Natural killer cell treated with Interleukin-12 subunit alpha and Interleukin-12 subunit beta and Interleukin-15 and Interleukin-18, amount 100 ng/mL, for 72 hours (primary cell): ENCODE measurements around the gene PPBP. TPM values are rescaled to one million over a fixed set of nuclear protein-coding genes. Genes with fewer than 3 reads are reported as not detected.
"Not testable (repeated sequence)": the region's sequence is repeated elsewhere in the genome, so short reads cannot be mapped to it uniquely, and the experiment has no call there.

ENCODE experiments used
- ATAC-seq, 2 donors: fragments of 150-1000 bp; cut with Tn5 transposase in 1 of 2; sonication (Bioruptor Pico), chemical (Tn5 transposase) in 1 of 2; 2 replicates each; pipeline ENCODE4 v1.10.0; 2021
- DNase-seq: peaks from one replicate; pipeline ENCODE4 v3.0.0; 2022; ENCODE audit warnings: low spot score
- H3K27ac Mint-ChIP-seq, 2 donors: 1 replicate in 1 of 2; 2 replicates in 1 of 2; pipeline ENCODE4 v1.8.0; 2022; ENCODE audit warnings: mixed read lengths in 2 of 2, mild to moderate bottlenecking in 1 of 2, moderate library complexity in 1 of 2
- H3K27me3 Mint-ChIP-seq, 2 donors: 1 replicate in 1 of 2; 2 replicates in 1 of 2; pipeline ENCODE4 v1.8.0; 2022; ENCODE audit warnings: mixed read lengths in 2 of 2
- H3K36me3 Mint-ChIP-seq: one replicate; pipeline ENCODE4 v1.8.0; 2022; ENCODE audit warnings: mixed read lengths
- H3K4me1 Mint-ChIP-seq, 2 donors: 1 replicate in 1 of 2; 2 replicates in 1 of 2; pipeline ENCODE4 v1.8.0; 2022; ENCODE audit warnings: low read depth in 2 of 2, mixed read lengths in 2 of 2, mild to moderate bottlenecking in 1 of 2
- H3K4me3 Mint-ChIP-seq: one replicate; pipeline ENCODE4 v1.8.0; 2022; ENCODE audit warnings: mixed read lengths
- H3K9me3 Mint-ChIP-seq: 2 replicates; pipeline ENCODE4 v1.8.0; 2022; ENCODE audit warnings: mixed read lengths
- total RNA-seq, 2 donors: library from RNA; stranded (reverse); gene quantifications; one replicate each; pipeline ENCODE4 v1.2.3, GENCODE V29; 2022

The PPBP gene
- total RNA-seq, 2 donors from 2014 or later, result not detected

- Mint-ChIP-seq H3K27ac (no peak overlapping the region), H3K27me3 (peaks cover 0 to 7% of the 10 kb centered on the region in 2 donors), H3K9me3 (no peaks in the 10 kb centered on the region), H3K4me3 (no peak overlapping the region), H3K4me1 (no peaks in the 10 kb centered on the region), H3K36me3 (no peaks in the 10 kb centered on the region)
- ATAC-seq (no peak), DNase-seq (no peak)
These were observed 3.1 kb downstream of the PPBP start for GRCh38 chr4:73984736-73985527.

- H3K36me3 Mint-ChIP-seq, H3K27ac Mint-ChIP-seq, H3K27me3 Mint-ChIP-seq, H3K4me3 Mint-ChIP-seq, H3K9me3 Mint-ChIP-seq, H3K4me1 Mint-ChIP-seq, ATAC-seq, DNase-seq: not testable (repeated sequence)
These were observed 6.8 kb downstream of the PPBP start for GRCh38 chr4:73981175-73981574.

DNA sequence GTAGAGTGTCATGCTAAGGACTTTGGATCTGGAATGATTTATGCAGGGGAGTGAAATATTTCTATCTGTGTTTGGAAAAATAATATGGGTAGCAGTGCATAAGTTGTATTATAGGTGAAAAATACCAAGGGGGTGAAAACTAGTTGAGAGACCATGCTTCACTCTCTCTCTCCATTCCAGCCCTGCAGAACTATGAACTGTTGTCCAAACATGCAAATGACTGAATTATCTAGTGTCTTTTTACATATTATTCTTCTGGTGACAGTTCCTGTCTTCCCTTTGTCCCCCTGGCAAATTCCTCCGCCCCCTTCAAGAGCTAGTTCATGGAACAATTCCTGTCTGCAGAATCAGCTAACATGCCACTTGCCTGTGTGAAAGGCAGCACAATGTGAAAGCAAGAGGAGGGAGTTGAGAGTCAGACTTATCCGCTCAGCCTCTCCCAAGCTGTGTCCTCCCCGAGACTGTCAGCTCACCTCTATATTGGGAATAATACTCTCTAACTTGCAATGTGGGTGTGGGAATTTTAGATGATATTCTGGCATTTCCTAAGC, 8.5 kb downstream of the PPBP start:
- Mint-ChIP-seq H3K27ac (no peak overlapping the region), H3K9me3 (peaks cover 9% of the 10 kb centered on the region), H3K4me3 (no peak overlapping the region), H3K27me3 (peaks cover 0 to 5% of the 10 kb centered on the region in 2 donors), H3K36me3 (no peaks in the 10 kb centered on the region), H3K4me1 (no peaks in the 10 kb centered on the region)
- DNase-seq (no peak), ATAC-seq (no peak)

- peaks cover 0 to 5% of the 10 kb centered on the region in 2 donors for H3K27me3 Mint-ChIP-seq
- H3K4me1 Mint-ChIP-seq, result no peaks in the 10 kb centered on the region
- peaks cover 9% of the 10 kb centered on the region for H3K9me3 Mint-ChIP-seq
- no peak overlapping the region for H3K27ac Mint-ChIP-seq
- no peak overlapping the region for H3K4me3 Mint-ChIP-seq
- ATAC-seq, result no peak
- H3K36me3 Mint-ChIP-seq, result no peaks in the 10 kb centered on the region
- DNase-seq, result no peak
These were observed 9.1 kb downstream of the PPBP start for GRCh38 chr4:73978886-73979285.

- Mint-ChIP-seq H3K36me3 (no peaks in the 10 kb centered on the region), H3K27me3 (peaks cover 0 to 3% of the 10 kb centered on the region in 2 donors), H3K27ac (no peak overlapping the region), H3K4me1 (no peaks in the 10 kb centered on the region), H3K9me3 (peaks cover 9% of the 10 kb centered on the region), H3K4me3 (no peak overlapping the region)
- no peak for ATAC-seq
- no peak for DNase-seq
These were observed 11.3 kb downstream of the PPBP start for GRCh38 chr4:73976716-73977115.

DNA sequence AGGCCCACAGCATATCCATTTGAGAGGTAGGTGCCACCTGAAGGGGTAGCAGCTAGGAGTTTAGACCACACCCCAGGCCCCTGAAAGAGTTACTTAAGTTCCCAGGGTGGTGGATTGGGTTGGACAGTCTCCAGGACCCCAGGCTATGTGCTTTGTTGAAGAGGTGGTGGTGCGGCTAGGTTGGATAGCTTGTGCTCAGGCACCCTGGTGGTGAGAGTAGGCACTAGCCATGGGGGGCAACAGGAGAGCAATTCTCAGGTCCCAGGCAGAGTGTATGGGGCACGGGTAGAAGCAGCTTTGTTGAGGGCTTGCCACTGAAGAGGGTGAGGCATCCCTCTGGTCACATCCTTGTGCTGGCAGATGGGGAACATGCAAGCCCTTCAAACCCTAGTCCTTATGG, 11.8 kb downstream of the PPBP start:
- DNase-seq, result no peak
- peak in 1 of 2 donors; percentile 36 for ATAC-seq
- Mint-ChIP-seq H3K36me3 (peaks cover under 1% of the 10 kb centered on the region), H3K9me3 (peaks cover 9% of the 10 kb centered on the region), H3K27me3 (peaks cover 0 to 2% of the 10 kb centered on the region in 2 donors), H3K4me1 (no peaks in the 10 kb centered on the region), H3K4me3 (no peak overlapping the region), H3K27ac (no peak overlapping the region)

DNA sequence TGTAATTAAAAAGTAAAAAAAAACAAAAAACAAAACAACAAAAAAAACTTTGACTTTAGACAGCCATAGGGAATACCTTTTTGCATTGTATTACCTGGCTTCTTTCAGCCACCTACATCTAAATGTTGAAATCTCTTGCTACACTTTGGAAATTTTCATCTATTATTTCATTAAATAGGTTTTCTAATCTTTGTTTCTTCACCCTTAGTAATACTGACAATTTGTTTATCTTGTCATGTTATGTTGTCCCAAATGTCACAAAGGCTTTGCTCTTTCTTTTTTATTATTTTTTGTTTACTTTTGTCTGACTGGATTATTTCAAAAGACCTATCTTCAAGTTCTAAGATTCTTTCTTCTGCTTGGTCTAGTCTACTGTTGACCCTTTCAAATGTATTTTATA, 13.6 kb downstream of the PPBP start:
- DNase-seq (no peak), ATAC-seq (no peak)
- Mint-ChIP-seq H3K27me3 (no peaks in the 10 kb centered on the region), H3K36me3 (peaks cover 5% of the 10 kb centered on the region), H3K4me1 (no peaks in the 10 kb centered on the region), H3K27ac (no peak overlapping the region), H3K4me3 (no peak overlapping the region), H3K9me3 (peaks cover 9% of the 10 kb centered on the region)

GRCh38 chr4:73970945-73971344, 17.0 kb downstream of the PPBP start:
- H3K4me3 Mint-ChIP-seq, result no peak overlapping the region
- ATAC-seq, result no peak
- DNase-seq, result no peak
- H3K27me3 Mint-ChIP-seq, result no peaks in the 10 kb centered on the region
- H3K9me3 Mint-ChIP-seq, result peaks cover 5% of the 10 kb centered on the region
- H3K36me3 Mint-ChIP-seq, result peaks cover 5% of the 10 kb centered on the region
- H3K27ac Mint-ChIP-seq, result no peak overlapping the region
- H3K4me1 Mint-ChIP-seq, result no peaks in the 10 kb centered on the region

GRCh38 chr4:73970011-73970410, 18.0 kb downstream of the PPBP start:
- Mint-ChIP-seq H3K9me3 (no peaks in the 10 kb centered on the region), H3K36me3 (peaks cover 5% of the 10 kb centered on the region), H3K27me3 (no peaks in the 10 kb centered on the region), H3K4me3 (no peak overlapping the region), H3K4me1 (no peaks in the 10 kb centered on the region), H3K27ac (no peak overlapping the region)
- DNase-seq, result no peak
- no peak for ATAC-seq

- H3K4me3 Mint-ChIP-seq, result no peak overlapping the region
- H3K27me3 Mint-ChIP-seq, result no peaks in the 10 kb centered on the region
- H3K4me1 Mint-ChIP-seq, result no peaks in the 10 kb centered on the region
- H3K27ac Mint-ChIP-seq, result no peak overlapping the region
- no peak for DNase-seq
- no peak for ATAC-seq
- H3K36me3 Mint-ChIP-seq, result peaks cover 5% of the 10 kb centered on the region
- peaks cover 11% of the 10 kb centered on the region for H3K9me3 Mint-ChIP-seq
These were observed 20.1 kb downstream of the PPBP start for GRCh38 chr4:73967866-73968265.

DNA sequence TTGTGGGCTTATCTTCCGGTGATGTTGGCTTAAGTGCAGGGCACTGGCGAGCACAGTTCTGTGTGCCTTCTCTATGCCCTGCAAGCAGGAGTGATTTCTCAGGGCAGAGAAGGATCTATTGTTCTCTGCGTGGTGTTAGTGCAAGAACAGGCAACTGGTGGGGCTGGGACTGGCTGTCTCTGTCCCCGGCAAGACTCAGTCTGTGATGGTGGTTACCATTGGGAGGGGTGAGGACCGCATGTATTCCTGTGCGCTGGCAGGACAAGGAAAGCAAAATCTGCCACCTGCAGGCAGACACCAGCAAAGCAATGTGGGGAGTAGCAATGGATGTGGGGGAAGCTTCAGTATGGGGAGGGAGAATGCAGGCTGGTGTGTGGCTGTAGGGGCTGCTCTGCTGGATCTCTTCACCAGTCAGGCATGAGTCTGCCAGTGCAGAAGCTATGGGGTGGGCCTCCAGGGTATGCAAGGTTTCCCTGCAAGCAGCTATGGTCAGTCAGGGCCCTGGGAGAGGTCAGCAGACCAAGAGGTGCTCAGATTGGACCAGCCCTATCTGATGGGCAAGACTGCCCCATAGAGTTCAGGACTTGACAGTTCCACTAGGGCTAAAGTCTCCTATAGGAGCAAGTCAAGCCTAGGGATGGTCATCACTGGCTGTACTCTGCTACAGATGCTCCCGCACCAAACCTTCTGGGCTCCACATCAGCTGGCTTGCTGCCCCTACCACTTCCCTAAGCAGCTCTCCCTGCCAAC, 23.0 kb downstream of the PPBP start:
- no peaks in the 10 kb centered on the region for H3K27me3 Mint-ChIP-seq
- no peak for ATAC-seq
- no peaks in the 10 kb centered on the region for H3K4me1 Mint-ChIP-seq
- no peaks in the 10 kb centered on the region for H3K36me3 Mint-ChIP-seq
- H3K9me3 Mint-ChIP-seq, result peaks cover 11% of the 10 kb centered on the region
- no peak for DNase-seq
- H3K4me3 Mint-ChIP-seq, result no peak overlapping the region
- H3K27ac Mint-ChIP-seq, result no peak overlapping the region

DNA sequence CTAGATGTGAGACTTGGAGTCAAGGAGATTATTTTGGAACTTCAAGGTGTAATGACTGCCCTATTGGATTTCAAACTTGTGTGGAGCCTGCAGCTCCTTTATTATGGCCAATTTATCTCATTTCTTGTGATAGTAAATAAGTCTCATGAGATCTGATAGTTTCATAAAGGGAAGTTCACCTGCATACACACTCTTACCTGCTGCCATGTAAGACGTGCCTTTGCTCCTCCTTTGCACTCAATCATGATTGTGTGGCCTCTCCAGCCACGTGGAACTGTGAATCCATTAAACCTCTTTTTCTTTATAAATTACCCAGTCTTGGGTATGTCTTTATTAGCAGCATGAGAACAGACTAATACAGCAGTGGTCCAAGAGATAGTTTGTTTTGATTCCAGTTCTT, 25.3 kb downstream of the PPBP start:
- DNase-seq (no peak), ATAC-seq (no peak)
- Mint-ChIP-seq H3K9me3 (peaks cover 13% of the 10 kb centered on the region), H3K4me3 (no peak overlapping the region), H3K27ac (no peak overlapping the region), H3K27me3 (no peaks in the 10 kb centered on the region), H3K36me3 (no peaks in the 10 kb centered on the region), H3K4me1 (no peaks in the 10 kb centered on the region)

DNA sequence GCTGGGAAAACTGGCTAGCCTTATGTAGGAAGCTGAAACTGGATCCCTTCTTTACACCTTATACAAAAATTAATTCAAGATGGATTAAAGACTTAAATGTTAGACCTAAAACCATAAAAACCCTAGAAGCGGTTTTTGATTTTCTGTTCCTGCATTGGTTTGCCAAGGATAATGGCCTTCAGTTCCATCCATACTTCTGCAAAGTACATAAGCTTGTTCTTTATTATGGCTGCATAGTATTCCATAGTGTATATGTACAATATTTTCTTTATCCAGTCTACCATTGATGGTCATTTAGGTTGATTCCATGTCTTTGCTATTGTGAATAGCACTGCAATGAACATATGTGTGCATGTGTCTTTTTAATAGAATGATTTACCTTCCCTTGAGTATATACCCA, 28.9 kb downstream of the PPBP start:
- H3K36me3 Mint-ChIP-seq, H3K4me3 Mint-ChIP-seq, H3K4me1 Mint-ChIP-seq, DNase-seq, H3K27ac Mint-ChIP-seq, H3K27me3 Mint-ChIP-seq, ATAC-seq: not testable (repeated sequence)
- peaks cover 11% of the 10 kb centered on the region for H3K9me3 Mint-ChIP-seq

DNA sequence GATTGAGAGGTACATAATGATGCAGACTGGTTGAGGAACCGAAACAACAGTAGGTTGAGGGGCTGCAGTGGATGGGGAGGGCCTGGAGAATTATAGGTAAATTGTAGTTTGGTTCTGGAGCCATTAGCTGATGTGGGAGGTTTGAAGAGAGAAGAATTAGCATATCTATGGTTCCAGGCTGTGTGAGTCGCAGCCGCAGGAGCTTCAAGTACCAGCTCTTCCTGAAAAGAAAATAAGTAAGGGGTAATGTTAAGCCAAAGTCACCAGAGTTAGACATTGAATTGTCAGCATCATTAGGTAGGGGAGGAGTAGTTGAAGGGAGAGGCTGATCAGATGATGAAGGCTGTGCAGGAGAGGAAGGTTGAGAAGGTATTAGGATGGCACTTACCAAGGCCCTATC, 35.6 kb downstream of the PPBP start:
- Mint-ChIP-seq H3K27ac (no peak overlapping the region), H3K9me3 (peaks cover 15% of the 10 kb centered on the region), H3K4me3 (no peak overlapping the region), H3K27me3 (peaks cover 0 to 2% of the 10 kb centered on the region in 2 donors), H3K36me3 (peaks cover 6% of the 10 kb centered on the region), H3K4me1 (no peaks in the 10 kb centered on the region)
- no peak for DNase-seq
- ATAC-seq, result no peak
